D721Med (cell line): Measurements from ENCODE around the gene PRKN.
"Not testable (repeated sequence)": the region's sequence is repeated elsewhere in the genome, so short reads cannot be mapped to it uniquely, and the experiment has no call there.

ENCODE experiments used
- DNase-seq: peaks from one replicate; pipeline ENCODE4 v3.0.0; 2011; ENCODE audit warnings: low spot score; ENCODE audit not compliant: insufficient read length
- FAIRE-seq: peaks from 2 replicates; lab custom pipeline; 2011; peaks lifted over from hg19 to GRCh38; lab: Jason Lieb, UNC
- CTCF ChIP-seq: IDR thresholded peaks from 2 replicates; pipeline ENCODE4 v1.5.1; 2012; ENCODE audit warnings: mild to moderate bottlenecking, control low read depth; ENCODE audit not compliant: insufficient read depth; ENCODE audit errors: missing control alignments

PRKN gene

GRCh38 chr6:162538643-162539064, 188.9 kb downstream of the PRKN start:
- no peak for DNase-seq
- no peak for FAIRE-seq
- no peak for TF ChIP-seq CTCF

DNA sequence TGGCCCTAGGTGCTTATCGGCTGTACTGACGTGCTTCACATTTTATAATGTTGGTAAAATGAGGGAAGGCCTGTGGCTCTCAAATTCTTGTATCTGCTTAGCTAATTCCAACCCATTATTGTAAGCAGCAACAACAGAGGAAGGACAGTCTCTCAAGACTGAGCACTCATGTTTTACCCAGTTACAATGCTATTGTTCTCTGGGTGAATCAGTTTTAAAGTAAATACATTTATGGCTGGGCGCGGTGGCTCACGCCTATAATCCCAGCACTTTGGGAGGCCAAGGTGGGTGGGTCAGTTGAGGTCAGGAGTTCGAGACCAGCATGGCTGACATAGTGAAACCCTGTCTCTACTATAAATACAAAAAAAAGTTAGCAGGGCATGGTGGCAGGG, 194.6 kb downstream of the PRKN start:
- FAIRE-seq (no peak), DNase-seq (no peak)
- no peak for TF ChIP-seq CTCF

- DNase-seq = no peak
- no peak for TF ChIP-seq CTCF
- FAIRE-seq = no peak
Measured at GRCh38 chr6:162532283-162533008, 195.1 kb downstream of the PRKN start.

DNA sequence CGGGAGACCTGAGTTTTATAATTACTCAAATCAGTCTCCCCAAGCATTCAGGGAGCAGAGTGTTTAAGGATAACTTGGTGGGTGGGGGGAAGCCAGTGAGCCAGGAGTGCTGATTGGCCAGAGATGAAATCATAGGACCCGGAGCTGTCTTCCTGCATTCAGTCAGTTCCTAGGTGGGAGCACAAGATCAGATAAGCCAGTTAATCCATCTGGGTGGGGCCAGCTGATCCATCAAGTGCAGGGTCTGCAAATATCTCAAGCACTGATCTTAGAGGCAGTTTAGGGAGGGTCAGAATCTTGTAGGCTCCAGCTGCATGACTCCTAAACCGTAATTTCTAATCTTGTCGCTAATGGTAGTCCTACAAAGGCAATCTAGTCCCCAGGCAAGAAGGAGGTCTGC, 196.2 kb downstream of the PRKN start:
- FAIRE-seq, DNase-seq: not testable (repeated sequence)

DNA sequence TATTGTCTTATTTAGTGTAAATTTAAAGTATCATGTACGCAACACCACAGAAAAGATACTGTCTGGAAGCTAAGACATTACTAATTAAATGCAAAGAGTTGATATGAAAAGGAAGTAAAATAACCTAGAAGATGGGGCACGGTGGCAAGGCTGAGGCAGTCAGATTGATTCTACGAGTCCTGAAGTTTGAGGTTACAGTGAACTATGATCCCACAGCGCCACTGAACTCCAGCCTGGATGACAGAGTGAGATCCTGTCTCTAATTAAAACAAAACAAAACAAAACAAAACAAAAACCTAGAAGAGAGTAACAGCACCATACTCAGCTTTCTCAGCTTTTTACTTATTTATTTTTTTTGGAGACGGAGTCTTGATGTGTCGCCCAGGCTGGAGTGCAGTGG, 199.0 kb downstream of the PRKN start:
- TF ChIP-seq CTCF = no peak
- no peak for DNase-seq
- FAIRE-seq = no peak

- no peak for FAIRE-seq
- TF ChIP-seq CTCF = no peak
Measured at GRCh38 chr6:162526960-162527359, 200.6 kb downstream of the PRKN start.

DNA sequence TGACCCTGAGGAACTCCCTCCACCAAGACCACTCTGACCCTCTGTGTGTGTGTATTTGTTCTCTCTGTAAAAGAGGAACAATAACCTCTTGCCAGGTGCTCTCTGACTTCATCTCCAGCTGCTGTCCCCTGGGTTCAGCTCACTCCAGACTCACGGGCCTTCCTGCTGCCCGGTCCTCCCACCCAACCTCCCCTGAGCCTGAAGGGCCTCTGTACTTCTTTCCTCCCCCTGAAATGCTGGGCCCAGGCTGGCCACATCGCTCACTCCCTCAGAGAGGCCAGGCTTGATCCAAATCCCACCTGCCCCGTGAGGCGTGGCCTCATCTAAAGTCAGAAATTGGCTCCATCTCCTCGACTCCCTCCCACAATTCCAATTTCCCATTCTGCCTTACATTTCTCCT, 202.4 kb downstream of the PRKN start:
- no peak for FAIRE-seq
- no peak for TF ChIP-seq CTCF

More at GRCh38 chr6:162526960-162527359, 200.6 kb downstream of the PRKN start:
- DNase-seq = no peak

More for the DNA sequence above, 202.4 kb downstream of the PRKN start:
- no peak for DNase-seq
